Measurements from ENCODE around the gene ALG12. TPM values are rescaled to one million over a fixed set of nuclear protein-coding genes. Genes with fewer than 3 reads are reported as not detected.

The ALG12 gene
- total RNA-seq, 1 donor from 2014 or later = 16.2 TPM

DNA sequence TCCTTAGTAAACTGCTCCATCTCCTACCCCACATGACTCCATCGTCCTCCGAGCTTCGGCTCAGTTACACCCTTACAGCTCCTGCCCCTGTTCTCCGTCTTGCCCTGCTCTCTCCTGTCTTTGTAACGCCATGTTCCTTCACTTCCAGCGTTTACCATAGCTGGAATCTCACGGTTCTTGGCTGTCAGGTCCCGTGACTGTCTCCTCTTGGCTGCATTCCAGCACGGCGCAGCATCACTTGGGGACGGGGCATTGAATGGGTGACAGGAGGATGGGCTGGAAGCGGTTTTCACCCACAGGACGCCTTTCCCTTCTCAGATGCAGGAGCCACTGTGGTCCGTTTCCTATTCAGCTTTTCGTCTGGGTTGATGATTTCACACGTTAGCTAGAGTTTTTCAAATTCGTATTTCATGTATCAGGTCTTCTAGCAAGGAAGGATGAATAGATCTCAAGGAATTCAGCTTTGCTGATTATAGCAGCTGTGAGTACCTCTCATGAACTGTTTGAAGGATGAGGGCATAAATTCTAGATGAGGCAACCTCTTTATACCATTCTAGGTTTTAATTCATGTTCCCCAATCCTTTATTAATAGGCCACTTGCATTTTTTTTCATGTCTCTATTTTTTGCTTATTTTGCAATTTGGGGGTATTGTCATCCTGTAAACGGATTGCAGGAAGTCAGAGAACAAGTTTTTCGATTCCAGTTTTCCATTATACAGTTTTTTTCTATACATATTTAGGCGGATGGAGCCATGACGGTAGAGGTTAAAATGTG, 35.5 kb downstream of the ALG12 start:
- DNase-seq (no peak), ATAC-seq (peak; percentile 50)
- intact Hi-C loops (cut with micrococcal nuclease) = no loop called here

GRCh38 chr22:49881856-49882255, 36.4 kb downstream of the ALG12 start:
- ATAC-seq (no peak), DNase-seq (no peak)
- intact Hi-C loops (cut with micrococcal nuclease) = no loop called here

- intact Hi-C loops (cut with micrococcal nuclease) = no loop called here
- ATAC-seq (no peak), DNase-seq (no peak)
These were observed 38.0 kb downstream of the ALG12 start for GRCh38 chr22:49880281-49880680.

DNA sequence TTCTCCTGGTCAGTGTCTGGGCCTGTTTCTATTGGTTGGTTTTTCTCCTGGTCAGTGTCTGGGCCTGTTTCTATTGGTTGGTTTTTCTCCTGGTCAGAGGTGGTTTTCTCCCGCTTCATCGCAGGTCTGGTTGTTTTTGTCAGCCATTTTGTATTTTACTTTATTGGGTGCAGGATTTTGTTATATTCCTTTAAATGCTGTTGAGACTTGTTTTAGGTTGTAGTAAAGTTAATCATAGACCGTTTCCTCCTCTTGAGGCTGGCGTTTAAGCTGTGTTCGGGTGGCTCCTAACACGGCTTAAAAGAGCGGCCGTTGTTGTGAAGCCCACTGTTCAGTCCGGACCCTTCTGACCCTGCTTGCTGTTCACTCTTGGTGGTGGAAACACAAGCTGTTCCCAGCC, 38.4 kb downstream of the ALG12 start:
- no peak for ATAC-seq
- no peak for DNase-seq
- intact Hi-C loops (cut with micrococcal nuclease) = no loop called here

- no peak for ATAC-seq
- DNase-seq = no peak
- intact Hi-C loops (cut with micrococcal nuclease) = no loop called here
These were observed 40.0 kb downstream of the ALG12 start for GRCh38 chr22:49878206-49878605.

DNA sequence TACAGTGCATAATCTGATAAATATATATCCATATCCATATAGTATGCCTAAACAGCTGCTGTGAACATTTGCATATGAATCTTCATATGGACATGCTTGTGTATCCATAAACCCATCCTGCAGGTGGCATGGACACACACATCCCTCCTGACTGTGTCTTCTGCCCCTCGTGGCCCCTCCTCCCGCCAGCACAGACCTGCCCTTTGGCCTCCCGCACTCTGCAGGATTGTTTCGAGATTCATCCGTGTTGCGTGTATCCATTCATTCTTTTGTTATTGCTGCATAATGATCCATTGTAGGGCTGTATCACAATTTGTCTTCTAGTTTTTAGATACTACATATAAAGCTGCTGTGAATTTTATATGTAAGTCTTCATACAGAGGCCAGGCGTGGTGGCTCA, 40.6 kb downstream of the ALG12 start:
- intact Hi-C loops (cut with micrococcal nuclease) = no loop called here
- ATAC-seq (no peak), DNase-seq (no peak)

GRCh38 chr22:49873228-49873940, 44.9 kb downstream of the ALG12 start:
- ATAC-seq (no peak), DNase-seq (no peak)
- intact Hi-C loops (cut with micrococcal nuclease) = no loop called here

GRCh38 chr22:49872347-49872746, 45.9 kb downstream of the ALG12 start:
- intact Hi-C loops (cut with micrococcal nuclease) = no loop called here
- ATAC-seq (no peak), DNase-seq (no peak)

DNA sequence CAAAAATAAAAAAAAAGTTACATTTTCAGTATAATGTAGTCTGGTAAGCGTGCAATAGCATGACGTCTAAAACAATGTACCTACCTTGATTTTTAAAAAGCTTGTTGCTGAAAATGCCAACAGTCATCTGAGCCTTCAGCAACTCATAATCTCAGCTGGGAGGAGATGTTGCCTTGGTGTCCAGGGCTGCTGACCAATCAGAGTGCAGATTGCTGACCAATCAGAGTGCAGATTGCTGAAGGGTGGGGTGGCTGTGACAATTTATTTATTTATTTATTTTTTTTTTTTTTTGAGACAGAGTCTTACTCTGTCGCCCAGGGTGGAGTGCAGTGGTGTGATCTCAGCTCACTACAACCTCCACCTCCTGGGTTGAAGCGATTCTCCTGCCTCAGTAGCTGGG, 46.8 kb downstream of the ALG12 start:
- ATAC-seq (no peak), DNase-seq (no peak)
- intact Hi-C loops (cut with micrococcal nuclease) = no loop called here

GRCh38 chr22:49869845-49870712, 48.2 kb downstream of the ALG12 start:
- intact Hi-C loops (cut with micrococcal nuclease) = no loop called here
- no peak for ATAC-seq
- DNase-seq = no peak

DNA sequence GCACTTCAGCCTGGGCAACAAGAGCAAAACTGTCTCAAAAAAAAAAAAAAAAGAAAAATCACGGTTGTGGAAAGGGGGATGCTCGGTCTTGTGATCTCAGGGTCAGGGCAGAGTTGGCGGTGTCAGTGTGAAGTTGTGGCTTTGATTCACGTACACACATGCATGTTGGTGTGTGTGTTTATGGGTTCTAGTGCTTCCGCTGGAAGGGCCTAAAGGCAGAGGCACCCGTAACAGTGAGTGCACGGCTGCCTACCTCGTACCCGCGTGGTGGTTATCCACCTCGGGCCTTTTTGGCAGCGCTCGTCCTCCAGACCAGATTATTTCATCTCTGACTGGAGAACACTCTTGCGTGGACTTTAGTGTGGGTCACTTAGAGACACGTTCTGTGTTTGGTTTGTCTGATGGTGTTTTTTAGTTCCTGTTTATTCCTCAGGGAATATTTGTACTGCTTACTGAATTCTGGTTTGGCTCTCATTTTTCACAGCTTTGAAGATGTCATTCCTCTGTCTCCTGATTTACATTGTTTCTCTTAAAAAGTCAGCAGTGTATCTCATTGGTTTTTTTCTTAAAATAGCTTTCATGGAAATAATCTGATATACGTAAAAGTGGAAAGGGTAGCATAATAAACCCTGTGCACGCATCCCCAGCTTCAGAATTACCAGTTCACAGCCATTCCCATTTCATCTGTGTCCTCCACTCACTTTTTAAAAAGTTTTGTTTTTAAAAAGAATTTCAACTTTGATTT, 49.0 kb downstream of the ALG12 start:
- DNase-seq (no peak), ATAC-seq (no peak)
- intact Hi-C loops (cut with micrococcal nuclease) = no loop called here

DNA sequence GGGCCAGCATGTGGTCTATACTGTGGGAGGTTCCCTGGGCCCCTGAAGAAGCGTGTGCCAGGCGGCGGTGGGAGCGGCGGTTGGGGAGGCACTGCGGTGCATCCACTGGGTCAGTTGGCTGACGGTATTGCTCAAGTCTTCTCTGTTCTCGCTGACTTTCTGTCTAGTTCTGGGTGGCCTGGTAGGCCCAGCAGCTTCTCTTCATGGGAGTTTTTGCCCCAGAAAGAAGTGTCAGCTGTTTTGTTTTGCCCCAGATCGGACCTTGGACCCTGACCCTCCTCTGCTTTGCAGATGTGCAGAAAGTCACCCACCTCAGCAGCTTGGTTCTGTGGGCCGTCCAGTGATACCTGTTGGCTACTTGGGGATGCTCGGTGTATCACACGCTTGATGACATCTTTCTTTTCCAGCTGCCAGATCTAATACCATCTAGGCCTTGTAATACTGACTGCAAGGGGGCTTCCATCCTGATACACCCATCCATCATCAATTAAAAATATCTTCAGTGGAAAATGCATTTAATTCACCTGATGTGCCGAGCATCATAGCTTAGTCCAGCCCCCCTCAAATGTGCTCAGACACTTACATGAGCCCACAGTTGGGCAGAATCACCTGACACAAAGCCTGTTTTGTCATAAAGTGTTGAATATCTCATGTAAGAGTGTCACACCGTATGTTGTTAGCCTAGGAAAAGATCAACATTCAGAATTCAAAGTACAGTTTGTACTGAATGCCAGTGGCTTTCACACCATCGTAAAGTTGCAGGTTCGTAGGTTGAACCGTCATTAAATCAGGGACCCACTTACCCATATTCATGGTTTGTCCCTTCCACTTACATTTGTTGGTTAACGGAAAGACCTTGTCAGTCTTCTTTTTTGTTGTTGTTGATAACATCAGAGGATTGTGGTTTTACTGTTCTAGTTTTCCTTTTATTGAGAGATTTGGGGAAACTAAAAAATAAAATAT, 50.7 kb downstream of the ALG12 start:
- no peak for DNase-seq
- ATAC-seq = no peak

GRCh38 chr22:49866646-49867045, 51.6 kb downstream of the ALG12 start:
- ATAC-seq = no peak
- DNase-seq = no peak

More for the DNA sequence above, 50.7 kb downstream of the ALG12 start:
- intact Hi-C loops (cut with micrococcal nuclease) = no loop called here

GRCh38 chr22:49866134-49866533, 52.1 kb downstream of the ALG12 start:
- DNase-seq (no peak), ATAC-seq (no peak)
- intact Hi-C loops (cut with micrococcal nuclease) = no loop called here

More at GRCh38 chr22:49866646-49867045, 51.6 kb downstream of the ALG12 start:
- intact Hi-C loops (cut with micrococcal nuclease) = no loop called here

DNA sequence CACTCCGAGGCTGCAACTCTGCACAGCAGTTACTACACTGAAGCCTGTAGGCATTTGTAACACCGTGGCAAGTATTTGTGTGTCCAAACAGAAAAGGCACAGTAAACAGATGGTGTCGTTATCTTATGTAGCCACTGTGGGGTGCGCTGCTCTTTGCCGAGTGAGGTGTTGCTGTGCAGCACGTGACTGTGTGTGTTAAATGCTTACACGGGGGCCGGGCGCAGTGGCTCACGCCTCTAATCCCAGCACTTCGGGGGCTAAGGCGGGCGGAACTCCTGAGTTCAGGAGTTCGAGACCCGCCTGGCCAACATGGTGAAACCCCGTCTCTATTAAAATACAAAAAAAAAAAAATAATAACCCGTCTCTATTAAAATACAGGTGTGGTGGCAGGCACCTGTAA, 53.1 kb downstream of the ALG12 start:
- DNase-seq = no peak
- ATAC-seq = no peak
- intact Hi-C loops (cut with micrococcal nuclease) = no loop called here

GRCh38 chr22:49863931-49864330, 54.3 kb downstream of the ALG12 start:
- ATAC-seq = no peak
- intact Hi-C loops (cut with micrococcal nuclease) = no loop called here
- DNase-seq = no peak

DNA sequence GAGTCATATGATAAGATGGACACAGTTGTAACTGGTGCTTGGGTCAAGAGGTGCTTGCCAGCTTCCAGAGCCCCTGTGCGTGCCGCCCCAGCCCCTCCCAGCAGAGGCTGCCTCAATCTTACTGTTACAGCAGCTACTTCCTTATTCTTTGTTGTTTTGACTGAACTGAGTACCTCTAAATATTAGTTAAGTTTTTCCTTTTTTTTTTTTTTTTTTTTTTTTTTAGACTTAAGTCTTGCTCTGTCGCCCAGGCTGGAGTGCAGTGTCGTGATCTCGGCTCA, 55.8 kb downstream of the ALG12 start:
- ATAC-seq = no peak
- intact Hi-C loops (cut with micrococcal nuclease) = no loop called here
- DNase-seq = no peak

Measured in left ventricle myocardium superior (tissue), 1 donor.